HepG2 (cell line): Measurements from ENCODE around the gene GALNT17. TPM values are rescaled to one million over a fixed set of nuclear protein-coding genes. Genes with fewer than 3 reads are reported as not detected.

Experiments used
- ATAC-seq: fragments of 200-7000 bp; cut with Tn5 transposase; 3 replicates; pipeline ENCODE4 v1.9.1; 2020; ENCODE audit warnings: mild to moderate bottlenecking, moderate library complexity
- BruUV-seq: library from RNA; stranded (reverse); fragments of 400-500 nt; replicated peaks from 2 replicates; lab custom pipeline; 2021; lab: Mats Ljungman, UMichigan
- CTCF ChIA-PET: fragments of 300-600 bp; formaldehyde crosslinking; extraction: SDS; loops from one replicate; lab custom pipeline; 2021; ENCODE audit warnings: low total read pairs, inconsistent platforms, low intra/inter-chr PET ratio; lab: Yijun Ruan, JAX
- POLR2A ChIA-PET: fragments of 350-600 bp; sonication (Branson Sonifier 250); formaldehyde crosslinking; loops from one replicate; lab custom pipeline; 2020; ENCODE audit warnings: antibody characterized with exemption, inconsistent platforms; lab: Yijun Ruan, JAX
- DNase-seq: peaks from one replicate; pipeline ENCODE4 v3.0.0-alpha.2; 2015; ENCODE audit warnings: low spot score
- FAIRE-seq: peaks from 3 replicates; lab custom pipeline; 2011; peaks lifted over from hg19 to GRCh38; lab: Jason Lieb, UNC
- H2AFZ ChIP-seq: one replicate; pipeline ENCODE4 v1.6.1; 2011; ENCODE audit warnings: low read length, inconsistent platforms
- H3K27ac ChIP-seq: fragments of 300-600 bp; 3 replicates; pipeline ENCODE4 v1.8.0; 2011; ENCODE audit warnings: mixed run types, mild to moderate bottlenecking, mixed read lengths, low read length, inconsistent platforms; ENCODE audit not compliant: insufficient read depth; ENCODE audit errors: extremely low read length
- H3K27me3 ChIP-seq, 2 experiments: fragments of 200-600 bp in 1 of 2; 2 replicates in 1 of 2; 3 replicates in 1 of 2; pipeline versions ENCODE4 v1.6.0 to v1.8.0; 2011; ENCODE audit warnings: low read length in 2 of 2, mild to moderate bottlenecking in 2 of 2, moderate library complexity in 2 of 2, inconsistent platforms in 1 of 2; ENCODE audit not compliant: insufficient read depth in 2 of 2, control insufficient read depth in 1 of 2
- H3K36me3 ChIP-seq, 2 experiments: fragments of 200-600 bp in 1 of 2; replicated peaks in 1 of 2; 2 replicates in 1 of 2; 3 replicates in 1 of 2; pipeline versions ENCODE4 v1.5.1 to v1.8.0; 2011; ENCODE audit warnings: low read length in 2 of 2, inconsistent platforms in 1 of 2; ENCODE audit not compliant: insufficient read depth in 2 of 2, control insufficient read depth in 1 of 2
- H3K4me1 ChIP-seq: 2 replicates; pipeline ENCODE4 v1.5.1; 2012; ENCODE audit warnings: low read length, inconsistent platforms; ENCODE audit not compliant: insufficient read depth
- H3K4me2 ChIP-seq: 2 replicates; pipeline ENCODE4 v1.6.0; 2011; ENCODE audit warnings: low read depth, low read length, inconsistent platforms
- H3K4me3 ChIP-seq, 3 experiments: fragments of 200-600 bp in 1 of 3; sonication (generic), shearing (Covaris generic) in 1 of 3; replicated peaks in 1 of 3; 2 replicates each; pipeline ENCODE4 v1.5.1; 2011 to 2016; ENCODE audit warnings: low read length in 3 of 3, inconsistent platforms in 2 of 3, low read depth in 2 of 3, mild to moderate bottlenecking in 2 of 3, control low read depth in 1 of 3, mixed read lengths in 1 of 3; ENCODE audit not compliant: insufficient read depth in 1 of 3
- H3K79me2 ChIP-seq: one replicate; pipeline ENCODE4 v1.6.1; 2011; ENCODE audit warnings: low read length, inconsistent platforms; ENCODE audit not compliant: insufficient read depth
- H3K9ac ChIP-seq: 2 replicates; pipeline ENCODE4 v1.6.0; 2011; ENCODE audit warnings: mild to moderate bottlenecking, low read depth, low read length, inconsistent platforms; ENCODE audit not compliant: insufficient read depth
- H3K9me3 ChIP-seq: 2 replicates; pipeline ENCODE4 v1.5.1; 2012; ENCODE audit warnings: mild to moderate bottlenecking, low read length
- H4K20me1 ChIP-seq: 2 replicates; pipeline ENCODE4 v1.6.0; 2011; ENCODE audit warnings: inconsistent platforms, mild to moderate bottlenecking, low read length, moderate library complexity; ENCODE audit not compliant: insufficient read depth
- AGO1 ChIP-seq: fragments of 200-400 bp; formaldehyde crosslinking; IDR thresholded peaks from 2 replicates; pipeline ENCODE4 v1.6.1; 2017; ENCODE audit warnings: mild to moderate bottlenecking, low read depth, low read length, moderate library complexity; ENCODE audit not compliant: poor library complexity, severe bottlenecking
- ATF7 ChIP-seq, 2 experiments: fragments of 450-650 bp in 1 of 2; sonication (generic) in 1 of 2; formaldehyde crosslinking in 1 of 2; IDR thresholded peaks; 2 replicates each; pipeline versions ENCODE4 v1.4.0 to v1.6.1; 2016 to 2020; ENCODE audit warnings: antibody characterized with exemption in 1 of 2, mild to moderate bottlenecking in 1 of 2, missing genetic modification reagents in 1 of 2
- JDP2 ChIP-seq: sonication (generic); formaldehyde crosslinking; IDR thresholded peaks from 2 replicates; pipeline ENCODE4 v1.8.1; 2022; ENCODE audit warnings: missing genetic modification reagents, borderline replicate concordance
- LCORL ChIP-seq, 2 experiments: fragments of 450-650 bp in 1 of 2; sonication (generic) in 1 of 2; formaldehyde crosslinking in 1 of 2; IDR thresholded peaks; 2 replicates each; pipeline versions ENCODE4 v1.5.0 to v1.6.1; 2017 to 2020; ENCODE audit warnings: antibody characterized with exemption in 1 of 2, missing genetic modification reagents in 1 of 2
- MED1 ChIP-seq: sonication (generic); formaldehyde crosslinking; IDR thresholded peaks from 2 replicates; pipeline ENCODE4 v1.4.0; 2020; ENCODE audit warnings: missing genetic modification reagents
- MED8 ChIP-seq: sonication (generic); formaldehyde crosslinking; IDR thresholded peaks from 2 replicates; pipeline ENCODE4 v1.8.1; 2023; ENCODE audit warnings: mild to moderate bottlenecking, missing genetic modification reagents; ENCODE audit not compliant: insufficient replicate concordance
- NAIF1 ChIP-seq: sonication (generic); formaldehyde crosslinking; IDR thresholded peaks from 2 replicates; pipeline ENCODE4 v1.5.0; 2020; ENCODE audit warnings: mild to moderate bottlenecking, missing genetic modification reagents, borderline replicate concordance
- SP140L ChIP-seq: sonication (generic); formaldehyde crosslinking; IDR thresholded peaks from 2 replicates; pipeline ENCODE4 v1.4.0; 2020; ENCODE audit warnings: missing genetic modification reagents, borderline replicate concordance
- WGBS: methylation state at CpG from one replicate; pipeline ENCODE4 v1.1.6; 2017; ENCODE audit warnings: low lambda C conversion rate; 5-methylcytosine and 5-hydroxymethylcytosine counted together
- in situ Hi-C: cut with HindIII; loops from 2 replicates; pipeline ENCODE4 v1.10.0; 2017; ENCODE audit warnings: low pct_unique_long_range_greater_than_20kb; ENCODE audit not compliant: extremely low pct_ligation_motif_present
- intact Hi-C: fragments of 100-400 bp; cut with micrococcal nuclease; formaldehyde crosslinking; loops from one replicate; pipeline ENCODE4 v1.10.0; 2022; ENCODE audit not compliant: unreplicated experiment
- polyA plus RNA-seq, 8 experiments: library from polyadenylated mRNA; depleted of rRNA in 3 of 8; stranded (reverse) in 7 of 8; unstranded in 1 of 8; fragments of >200 nt; fragmentation: Illumina TruSeq in 4 of 8; extraction: Trizol in 4 of 8; gene quantifications; 2 replicates each; pipeline versions ENCODE4 v1.2.1 to v1.2.3, GENCODE V29; 2011 to 2016; ENCODE audit warnings: low read depth in 4 of 8, missing spikeins in 1 of 8, mixed read lengths in 1 of 8; ENCODE audit not compliant: insufficient read depth in 1 of 8
- total RNA-seq, 5 experiments: library from RNA; depleted of rRNA; stranded (reverse); fragments of >200 nt; fragmentation: Illumina TruSeq; extraction: Trizol; gene quantifications; 2 replicates each; pipeline ENCODE4 v1.2.3, GENCODE V29; 2016; ENCODE audit warnings: low read depth in 1 of 5
- TF ChIP-seq, protein P1 (sequence below): sonication (generic); formaldehyde crosslinking; IDR thresholded peaks from 2 replicates; pipeline ENCODE4 v1.4.0; 2020; ENCODE audit warnings: mild to moderate bottlenecking, missing genetic modification reagents
- TF ChIP-seq, protein P2 (sequence below): sonication (generic); formaldehyde crosslinking; IDR thresholded peaks from 2 replicates; pipeline ENCODE4 v1.5.1; 2020; ENCODE audit warnings: mild to moderate bottlenecking, missing genetic modification reagents

GALNT17 gene
- total and polyA plus RNA-seq, 2 of the 13 experiments (the other 11 are each of a cell fraction or from before 2014, with no cell fraction given), result not detected

DNA sequence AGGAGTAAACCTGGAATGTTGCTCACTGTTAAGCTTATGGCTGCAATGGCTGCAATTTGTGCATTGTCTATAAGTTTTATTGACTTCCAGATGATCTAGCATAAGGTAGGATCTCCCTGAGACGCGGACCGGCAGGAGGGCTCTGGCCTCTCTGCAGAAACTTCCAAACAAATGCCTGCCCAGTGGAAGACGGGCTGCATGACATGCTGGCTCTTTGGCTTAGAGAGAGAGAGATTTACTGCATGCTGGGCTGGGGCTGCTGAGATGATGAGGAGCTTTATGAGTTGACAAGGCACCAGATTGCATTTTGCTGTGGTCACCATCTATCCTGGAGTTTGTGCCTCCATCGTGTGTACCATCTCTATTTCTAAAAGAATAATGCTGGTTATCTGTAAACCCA lies 193.2 kb downstream of the GALNT17 start:
- TF ChIP-seq AGO1, result no peak
- no peak for TF ChIP-seq ATF7 (IDR thresholded peaks at IDR 0.05)
- no peak for TF ChIP-seq ATF7 (CRISPR knock-in tag; IDR thresholded peaks at IDR 0.05)
- TF ChIP-seq, protein P1, sequence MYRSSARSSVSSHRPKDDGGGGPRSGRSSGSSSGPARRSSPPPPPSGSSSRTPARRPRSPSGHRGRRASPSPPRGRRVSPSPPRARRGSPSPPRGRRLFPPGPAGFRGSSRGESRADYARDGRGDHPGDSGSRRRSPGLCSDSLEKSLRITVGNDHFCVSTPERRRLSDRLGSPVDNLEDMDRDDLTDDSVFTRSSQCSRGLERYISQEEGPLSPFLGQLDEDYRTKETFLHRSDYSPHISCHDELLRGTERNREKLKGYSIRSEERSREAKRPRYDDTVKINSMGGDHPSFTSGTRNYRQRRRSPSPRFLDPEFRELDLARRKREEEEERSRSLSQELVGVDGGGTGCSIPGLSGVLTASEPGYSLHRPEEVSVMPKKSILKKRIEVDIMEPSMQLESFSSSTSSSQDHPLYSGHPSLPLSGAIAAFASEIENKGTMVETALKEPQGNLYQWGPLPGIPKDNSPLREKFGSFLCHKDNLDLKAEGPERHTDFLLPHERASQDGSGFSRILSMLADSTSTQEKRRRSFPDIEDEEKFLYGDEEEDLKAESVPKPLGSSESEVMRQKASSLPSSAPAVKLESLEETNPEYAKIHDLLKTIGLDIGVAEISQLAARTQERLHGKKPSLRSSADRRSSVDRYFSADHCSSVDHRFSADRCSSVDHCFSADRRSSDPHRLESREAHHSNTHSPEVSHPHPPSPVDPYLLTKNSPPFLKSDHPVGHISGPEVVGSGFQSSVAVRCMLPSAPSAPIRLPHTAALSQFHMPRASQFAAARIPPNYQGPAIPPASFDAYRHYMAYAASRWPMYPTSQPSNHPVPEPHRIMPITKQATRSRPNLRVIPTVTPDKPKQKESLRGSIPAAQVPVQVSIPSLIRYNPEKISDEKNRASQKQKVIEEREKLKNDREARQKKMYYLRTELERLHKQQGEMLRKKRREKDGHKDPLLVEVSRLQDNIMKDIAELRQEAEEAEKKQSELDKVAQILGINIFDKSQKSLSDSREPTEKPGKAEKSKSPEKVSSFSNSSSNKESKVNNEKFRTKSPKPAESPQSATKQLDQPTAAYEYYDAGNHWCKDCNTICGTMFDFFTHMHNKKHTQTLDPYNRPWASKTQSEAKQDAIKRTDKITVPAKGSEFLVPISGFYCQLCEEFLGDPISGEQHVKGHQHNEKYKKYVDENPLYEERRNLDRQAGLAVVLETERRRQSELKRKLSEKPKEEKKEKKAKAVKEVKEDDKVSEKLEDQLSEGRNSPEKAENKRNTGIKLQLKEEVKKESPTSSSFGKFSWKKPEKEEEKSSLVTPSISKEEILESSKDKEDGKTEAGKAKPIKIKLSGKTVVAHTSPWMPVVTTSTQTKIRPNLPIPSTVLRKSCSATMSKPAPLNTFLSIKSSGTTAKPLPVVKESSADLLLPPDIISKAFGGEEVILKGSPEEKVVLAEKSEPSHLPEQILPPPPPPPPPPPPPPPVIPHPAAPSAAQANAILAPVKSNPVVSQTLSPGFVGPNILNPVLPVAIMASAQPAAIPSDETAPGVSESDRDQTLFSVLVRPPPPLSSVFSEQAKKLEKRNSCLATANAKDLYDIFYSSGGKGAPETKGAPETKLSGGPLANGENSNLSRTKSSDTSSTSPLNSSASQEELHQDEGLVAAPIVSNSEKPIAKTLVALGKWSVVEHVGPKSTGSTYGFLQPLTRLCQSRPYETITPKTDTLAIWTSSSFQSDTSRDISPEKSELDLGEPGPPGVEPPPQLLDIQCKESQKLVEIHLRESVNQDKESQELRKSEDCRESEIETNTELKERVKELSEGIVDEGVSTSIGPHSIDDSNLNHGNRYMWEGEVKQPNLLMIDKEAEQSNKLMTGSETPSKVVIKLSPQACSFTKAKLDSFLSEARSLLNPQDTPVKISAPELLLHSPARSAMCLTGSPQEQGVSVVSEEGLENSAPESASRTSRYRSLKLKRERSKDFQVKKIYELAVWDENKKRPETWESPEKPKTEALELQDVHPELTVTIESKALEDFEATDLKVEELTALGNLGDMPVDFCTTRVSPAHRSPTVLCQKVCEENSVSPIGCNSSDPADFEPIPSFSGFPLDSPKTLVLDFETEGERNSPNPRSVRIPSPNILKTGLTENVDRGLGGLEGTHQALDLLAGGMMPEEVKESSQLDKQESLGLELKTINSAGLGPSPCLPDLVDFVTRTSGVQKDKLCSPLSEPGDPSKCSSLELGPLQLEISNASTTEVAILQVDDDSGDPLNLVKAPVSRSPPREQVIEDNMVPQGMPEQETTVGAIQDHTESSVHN (CRISPR knock-in tag), result no peak
- no peak for TF ChIP-seq MED8 (CRISPR knock-in tag)
- TF ChIP-seq SP140L (CRISPR knock-in tag), result no peak
- TF ChIP-seq JDP2 (CRISPR knock-in tag), result no peak
- TF ChIP-seq LCORL (IDR thresholded peaks at IDR 0.05), result no peak
- no peak for TF ChIP-seq LCORL (CRISPR knock-in tag; IDR thresholded peaks at IDR 0.05)
- TF ChIP-seq MED1 (CRISPR knock-in tag), result no peak
- TF ChIP-seq, protein P2, sequence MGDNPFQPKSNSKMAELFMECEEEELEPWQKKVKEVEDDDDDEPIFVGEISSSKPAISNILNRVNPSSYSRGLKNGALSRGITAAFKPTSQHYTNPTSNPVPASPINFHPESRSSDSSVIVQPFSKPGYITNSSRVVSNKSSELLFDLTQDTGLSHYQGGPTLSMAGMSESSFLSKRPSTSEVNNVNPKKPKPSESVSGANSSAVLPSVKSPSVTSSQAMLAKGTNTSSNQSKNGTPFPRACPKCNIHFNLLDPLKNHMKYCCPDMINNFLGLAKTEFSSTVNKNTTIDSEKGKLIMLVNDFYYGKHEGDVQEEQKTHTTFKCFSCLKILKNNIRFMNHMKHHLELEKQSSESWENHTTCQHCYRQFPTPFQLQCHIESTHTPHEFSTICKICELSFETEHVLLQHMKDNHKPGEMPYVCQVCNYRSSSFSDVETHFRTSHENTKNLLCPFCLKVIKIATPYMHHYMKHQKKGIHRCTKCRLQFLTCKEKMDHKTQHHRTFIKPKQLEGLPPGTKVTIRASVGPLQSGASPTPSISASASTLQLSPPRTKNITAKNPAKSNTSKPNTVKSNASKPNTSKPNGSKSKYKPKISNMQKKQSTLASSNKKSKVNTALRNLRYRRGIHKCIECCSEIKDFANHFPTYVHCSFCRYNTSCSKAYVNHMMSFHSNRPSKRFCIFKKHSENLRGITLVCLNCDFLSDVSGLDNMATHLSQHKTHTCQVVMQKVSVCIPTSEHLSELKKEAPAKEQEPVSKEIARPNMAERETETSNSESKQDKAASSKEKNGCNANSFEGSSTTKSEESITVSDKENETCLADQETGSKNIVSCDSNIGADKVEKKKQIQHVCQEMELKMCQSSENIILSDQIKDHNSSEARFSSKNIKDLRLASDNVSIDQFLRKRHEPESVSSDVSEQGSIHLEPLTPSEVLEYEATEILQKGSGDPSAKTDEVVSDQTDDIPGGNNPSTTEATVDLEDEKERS (CRISPR knock-in tag), result no peak
- no peak for TF ChIP-seq NAIF1 (CRISPR knock-in tag)
- Histone ChIP-seq H3K4me3 (no peak overlapping the region), H3K4me2 (no peak overlapping the region), H4K20me1 (no peaks in the 10 kb centered on the region), H2AFZ (no peak overlapping the region), H3K9me3 (peaks cover 7% of the 10 kb centered on the region; the same call in 1 of the 2 replicates), H3K27ac (no peak overlapping the region), H3K4me1 (no peaks in the 10 kb centered on the region), H3K79me2 (no peaks in the 10 kb centered on the region), H3K36me3 (no peaks in the 10 kb centered on the region), H3K27me3 (no peaks in the 10 kb centered on the region), H3K9ac (no peak overlapping the region)
- ChIA-PET CTCF (no interaction called here), POLR2A (no interaction called here)
- intact Hi-C loops, result no loop called here
- in situ Hi-C loops, result no loop called here
- no peak for FAIRE-seq
- no TSS peak for BruUV-seq
- 0% methylated on average over 5 of the region's 5 CpGs for WGBS
- no peak for DNase-seq
- ATAC-seq, result no peak
